GM19239 (cell line): ENCODE results near the gene MYCN.

Experiments
- DNase-seq: peaks from one replicate; pipeline ENCODE4 v3.0.0; 2011; ENCODE audit warnings: low spot score; ENCODE audit not compliant: insufficient read length
- FAIRE-seq: peaks from 2 replicates; lab custom pipeline; 2011; peaks lifted over from hg19 to GRCh38; lab: Jason Lieb, UNC

Gene MYCN

DNA sequence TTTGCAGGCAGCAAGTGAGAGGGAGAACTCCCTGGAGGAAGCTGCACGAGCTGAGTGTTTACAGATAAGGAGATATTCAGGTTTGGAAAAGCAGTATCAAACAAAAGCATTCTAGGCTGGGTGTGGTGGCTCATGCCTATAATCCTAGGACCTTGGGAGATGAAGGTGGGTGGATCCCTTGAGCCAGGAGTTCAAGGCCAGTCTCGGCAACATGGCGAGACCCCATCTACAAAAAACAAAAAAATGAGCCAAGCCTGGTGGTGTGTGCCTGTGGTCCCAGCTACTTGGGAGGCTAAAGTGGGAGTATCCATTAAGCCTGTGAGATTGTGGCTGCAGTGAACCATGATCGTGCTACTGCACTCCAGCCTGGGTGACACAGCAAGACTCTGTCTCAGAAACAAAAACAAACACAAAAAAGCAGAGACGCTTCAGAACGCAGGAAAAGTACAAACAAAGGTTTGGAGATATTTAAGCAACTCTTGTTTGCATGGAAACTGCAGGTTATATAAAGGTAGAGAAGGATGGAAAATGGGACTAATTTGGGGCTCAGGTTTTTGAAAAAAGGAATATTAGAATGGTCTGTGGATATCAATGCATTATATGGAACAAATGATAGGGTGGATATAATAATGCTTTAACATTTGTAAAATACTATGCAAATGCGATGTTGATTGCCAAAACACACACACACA is 31.6 kb downstream of the MYCN start:
- DNase-seq (no peak), FAIRE-seq (no peak)

DNA sequence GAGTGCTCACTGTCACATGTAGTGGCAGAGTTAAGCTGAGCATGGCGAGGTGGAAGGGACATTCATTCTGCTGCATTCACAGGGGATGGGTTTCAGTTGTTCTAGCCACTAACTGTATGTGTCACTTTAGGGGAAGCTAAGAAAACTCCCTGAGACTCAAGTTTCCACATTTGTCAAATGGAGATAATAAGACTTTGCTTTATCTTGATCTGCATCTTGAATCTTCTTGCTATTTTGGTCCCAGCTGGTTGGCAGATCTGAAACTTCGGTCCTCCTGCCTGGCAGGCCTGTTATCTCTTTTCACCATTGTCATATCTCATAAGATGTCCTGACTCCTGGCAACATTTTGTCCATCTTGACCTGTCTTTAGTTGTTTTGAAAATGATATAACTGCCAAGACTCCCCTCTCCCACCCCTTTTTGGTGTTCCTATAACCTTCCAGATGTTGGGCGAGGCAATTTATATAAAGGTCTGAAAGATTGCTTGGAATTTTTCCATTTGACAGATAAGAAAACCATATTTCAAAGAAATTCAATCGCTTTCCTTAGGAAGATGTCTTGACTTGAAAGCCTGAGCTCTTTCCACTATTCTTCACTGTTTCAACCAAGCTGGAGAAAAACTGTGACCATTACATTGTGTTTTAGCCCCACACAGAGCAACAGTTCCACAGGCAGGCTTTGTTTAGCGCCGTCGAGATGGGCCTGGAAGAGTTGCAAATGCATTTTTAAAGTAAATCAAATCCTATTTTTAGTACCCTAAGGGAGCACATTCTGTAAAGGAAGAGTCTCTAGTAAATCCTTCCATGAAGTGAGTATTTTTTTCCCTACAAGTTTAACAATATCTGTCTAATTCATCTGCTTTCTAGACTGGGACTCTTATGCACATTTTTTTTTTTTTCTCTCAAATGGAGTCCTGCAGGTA is 33.4 kb downstream of the MYCN start:
- DNase-seq (no peak), FAIRE-seq (no peak)

DNA sequence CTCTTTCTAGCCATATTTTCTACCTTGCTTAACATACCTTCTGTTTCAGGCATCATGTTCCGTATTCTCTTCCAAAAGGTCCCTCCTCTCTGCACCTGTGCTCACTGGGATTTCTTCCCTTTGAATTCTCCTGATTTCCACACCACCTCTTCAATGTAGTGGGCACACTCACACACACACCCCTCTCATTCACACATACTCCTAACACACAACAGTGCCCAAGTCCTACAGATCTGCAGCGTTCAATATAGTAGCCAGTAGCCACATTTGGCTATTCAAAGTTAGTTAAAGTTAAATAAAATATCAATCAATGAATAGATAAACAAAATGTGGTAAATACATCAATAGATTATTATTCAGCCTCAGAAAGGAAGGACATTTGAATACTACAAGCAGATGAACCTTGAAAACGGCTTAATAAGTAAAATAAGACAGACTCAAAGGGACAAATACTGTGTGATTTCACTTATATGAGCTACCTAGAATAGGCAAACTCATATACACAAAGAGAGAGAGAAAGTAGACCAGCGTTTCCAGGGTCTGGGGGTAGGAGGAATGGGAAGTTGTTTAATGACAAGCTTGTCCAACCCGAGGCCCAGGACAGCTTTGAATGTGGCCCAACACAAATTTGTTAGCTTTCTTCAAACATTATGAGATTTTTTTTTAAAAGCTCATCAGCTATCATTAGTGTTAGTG is 34.4 kb downstream of the MYCN start:
- no peak for DNase-seq
- FAIRE-seq = no peak

DNA sequence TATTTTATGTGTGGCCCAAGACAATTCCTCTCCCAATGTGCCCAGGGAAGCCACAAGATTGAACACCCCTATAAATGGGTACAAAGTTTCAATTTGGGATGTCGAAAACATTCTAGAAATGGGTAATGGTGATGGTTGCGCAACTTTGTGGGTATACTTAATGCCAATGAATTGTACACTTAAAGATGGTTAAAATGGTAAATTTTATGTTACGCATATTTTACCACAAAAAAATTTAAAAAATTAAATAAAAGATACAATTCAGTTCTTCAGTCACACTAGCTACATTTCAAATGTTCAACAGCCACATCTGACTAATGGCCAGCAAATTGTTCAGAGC is 34.9 kb downstream of the MYCN start:
- no peak for FAIRE-seq
- no peak for DNase-seq

DNA sequence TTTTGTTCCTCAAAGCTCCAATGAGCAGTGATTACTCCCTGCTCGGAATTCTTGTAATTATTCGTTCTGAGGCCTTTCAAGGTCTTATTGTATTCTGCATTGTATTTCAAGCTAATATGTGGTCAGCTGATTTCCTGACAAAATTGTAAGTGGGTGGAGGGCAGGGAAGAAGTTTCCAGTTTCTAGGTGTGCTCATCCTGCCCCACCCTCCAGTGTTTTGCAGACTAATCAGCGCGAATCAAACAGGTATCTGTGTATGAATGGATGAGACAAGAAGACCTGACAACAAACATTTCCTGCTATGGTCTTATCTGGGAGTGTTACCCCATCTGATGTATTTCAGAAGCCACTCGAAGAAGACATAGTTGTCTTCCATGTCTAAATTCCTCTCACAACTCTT is 35.3 kb downstream of the MYCN start:
- no peak for FAIRE-seq
- DNase-seq = no peak

DNA sequence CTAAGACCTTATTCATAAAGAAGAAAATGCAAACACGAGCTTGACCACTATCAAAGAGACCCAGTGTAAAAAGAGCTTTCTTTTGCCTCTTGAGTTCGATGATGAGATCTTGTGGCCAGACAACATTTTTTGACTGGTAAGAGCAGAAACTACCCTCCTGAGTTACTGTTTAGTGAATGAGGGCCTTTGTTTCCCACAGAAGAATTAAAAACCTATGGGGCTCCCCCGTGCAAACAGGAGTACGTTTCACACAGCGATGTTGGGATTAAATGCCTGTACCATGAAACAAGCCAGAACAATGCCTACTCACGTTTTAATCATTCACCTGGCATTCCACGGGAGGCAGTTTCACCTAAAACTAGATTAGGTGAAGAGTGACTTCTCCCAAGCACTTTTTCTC is 36.0 kb downstream of the MYCN start:
- DNase-seq = no peak
- FAIRE-seq = no peak

DNA sequence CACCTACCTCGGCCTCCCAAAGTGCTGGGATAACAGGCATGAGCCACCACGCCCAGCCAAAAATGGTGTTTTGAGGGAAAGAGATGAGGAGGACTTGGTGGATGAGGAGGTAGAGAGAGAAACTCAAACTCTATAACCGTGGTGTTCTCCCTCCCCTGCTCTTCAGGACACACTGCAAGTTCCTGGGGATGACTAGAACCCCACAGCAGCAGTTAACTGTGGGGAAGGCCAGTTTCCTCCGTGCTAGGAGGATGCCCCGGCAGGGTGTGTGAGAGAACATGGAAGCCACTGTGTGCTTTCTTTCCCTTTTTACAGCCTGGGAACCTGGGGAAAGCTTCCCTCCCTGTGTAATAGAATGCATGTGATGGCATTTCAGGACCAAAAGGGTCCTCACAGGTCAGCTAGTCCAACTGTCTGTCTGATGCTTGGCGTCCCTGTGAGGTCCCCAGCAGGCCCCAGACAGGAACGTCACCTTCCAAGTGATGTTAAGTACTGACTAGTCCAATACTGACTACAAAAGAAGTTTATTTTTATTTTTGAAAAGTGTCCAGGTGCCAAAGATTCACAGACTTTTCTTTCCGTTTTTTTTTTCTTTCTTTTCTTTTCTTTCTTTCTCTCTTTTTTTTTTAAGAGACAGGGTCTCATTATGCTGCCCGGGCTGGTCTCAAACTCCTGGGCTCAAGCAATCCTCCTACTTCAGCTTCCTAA is 38.9 kb downstream of the MYCN start:
- FAIRE-seq = no peak
- DNase-seq = no peak

DNA sequence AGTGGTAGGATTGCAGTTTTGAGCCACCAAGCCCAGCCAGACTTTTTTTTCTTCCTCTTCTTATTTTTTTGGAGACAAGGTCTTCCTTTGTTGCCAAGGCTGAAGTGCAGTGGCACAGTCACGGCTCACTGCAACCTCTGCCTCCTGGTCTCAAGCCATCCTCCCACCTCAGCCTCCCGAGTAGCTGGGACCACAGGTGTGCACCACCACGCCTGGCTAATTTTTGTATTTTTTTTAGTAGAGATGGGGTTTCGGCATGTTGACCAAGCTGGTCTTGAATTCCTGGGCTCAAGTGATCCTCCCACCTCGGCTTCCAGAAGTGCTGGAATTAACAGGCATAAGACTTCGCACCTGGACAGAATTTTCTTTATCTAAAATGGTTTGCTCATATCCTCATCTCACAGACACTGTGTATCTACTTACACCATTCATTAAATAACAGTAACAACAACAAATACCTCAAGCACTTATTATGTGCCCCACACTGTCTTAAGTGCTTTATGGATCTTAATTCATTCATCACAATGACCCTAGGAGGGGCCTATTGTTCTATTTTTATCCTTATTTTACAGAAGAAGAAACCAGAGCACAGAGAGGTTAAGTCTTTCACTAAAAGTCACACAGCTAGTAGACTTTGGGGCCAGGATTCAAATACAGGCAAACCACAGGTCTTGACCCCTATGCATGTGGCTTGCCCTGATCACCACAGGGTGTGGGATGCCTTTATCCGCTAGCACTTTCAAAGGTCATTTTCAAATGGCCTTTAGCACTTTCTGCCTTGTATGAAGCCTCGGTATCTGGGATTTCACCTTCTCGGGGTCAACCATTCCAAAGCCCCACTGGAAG is 39.6 kb downstream of the MYCN start:
- FAIRE-seq = no peak
- no peak for DNase-seq

DNA sequence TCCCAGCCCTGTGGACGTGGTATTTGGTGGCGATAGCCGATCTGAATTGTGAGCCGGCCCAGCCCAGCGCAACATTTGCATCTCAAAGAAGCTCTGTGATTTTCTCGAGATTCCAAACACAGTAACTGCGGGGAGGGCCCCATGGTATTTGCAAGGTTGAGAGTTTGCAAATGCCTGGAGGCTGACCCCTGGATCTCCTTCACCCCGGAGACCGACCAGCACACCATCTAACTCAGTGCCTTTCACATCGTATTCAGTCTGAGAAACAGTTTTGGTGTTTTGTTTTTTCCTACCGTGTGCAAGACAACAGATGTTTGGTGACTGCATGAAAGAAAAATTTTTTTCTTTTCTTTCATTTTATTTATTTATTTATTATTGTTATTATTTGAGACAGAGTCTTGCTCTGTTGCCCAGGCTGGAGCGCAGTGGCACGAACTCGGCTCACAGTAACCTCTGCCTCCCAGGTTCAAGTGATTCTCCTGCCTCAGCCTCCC is 40.3 kb downstream of the MYCN start:
- DNase-seq = no peak
- FAIRE-seq = no peak

DNA sequence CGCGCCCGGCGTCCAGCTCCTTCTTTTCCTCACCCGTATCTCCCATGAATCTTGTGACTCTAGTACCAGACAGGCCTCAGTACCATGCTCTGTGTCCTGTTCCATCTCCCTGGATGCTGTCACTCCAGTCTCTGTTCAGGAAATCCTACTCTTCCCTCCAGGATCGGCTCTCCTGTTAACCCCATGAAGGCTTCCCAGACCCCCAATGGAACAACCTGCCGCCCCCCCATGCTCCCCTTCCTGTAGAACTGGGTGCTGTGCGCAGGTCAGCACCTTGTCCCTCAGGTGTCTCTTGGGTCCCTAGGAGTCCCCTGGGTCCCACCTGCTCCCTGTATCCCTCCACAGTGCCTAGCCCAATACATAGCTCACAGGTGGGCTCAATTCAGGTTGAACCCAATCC is 41.3 kb downstream of the MYCN start:
- FAIRE-seq = no peak

DNA sequence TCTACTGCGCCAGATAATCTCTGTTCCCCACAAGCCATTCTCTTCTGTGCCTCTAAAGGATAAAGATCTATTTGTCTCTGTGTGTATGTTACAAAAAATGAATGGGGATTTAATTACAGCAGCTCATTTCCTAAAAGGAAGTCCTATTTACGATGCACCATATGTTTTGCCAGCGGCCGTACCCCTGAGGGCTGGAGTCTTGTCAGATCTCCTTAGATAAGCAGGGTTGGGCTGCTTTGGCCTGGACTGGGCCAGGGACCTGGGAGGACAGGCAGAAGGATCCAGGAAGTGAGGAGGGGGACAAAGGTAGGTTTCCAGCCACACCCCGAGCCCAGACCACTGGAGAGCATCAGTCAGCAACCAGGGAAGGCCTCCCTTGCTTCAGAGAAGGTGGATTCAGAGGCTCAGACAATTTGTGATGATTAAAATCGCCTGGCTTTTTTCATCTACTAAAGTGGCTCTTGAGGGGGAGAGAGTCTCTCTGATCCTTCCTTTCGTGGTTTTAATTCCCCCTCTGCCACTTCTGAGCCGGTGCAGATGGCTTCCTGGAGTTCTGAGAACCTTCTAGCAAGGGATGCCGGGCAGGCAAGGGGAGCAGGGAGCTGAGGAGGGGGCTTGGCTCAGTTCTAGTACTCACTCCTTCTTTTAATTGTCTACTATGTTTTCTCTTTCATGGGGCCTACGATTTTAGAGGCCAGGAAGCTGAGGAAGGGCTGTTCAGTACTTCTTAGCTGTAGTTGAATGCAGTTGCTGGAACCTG is 42.1 kb downstream of the MYCN start:
- FAIRE-seq (no peak), DNase-seq (no peak)

More for the DNA sequence above, 41.3 kb downstream of the MYCN start:
- DNase-seq = no peak

DNA sequence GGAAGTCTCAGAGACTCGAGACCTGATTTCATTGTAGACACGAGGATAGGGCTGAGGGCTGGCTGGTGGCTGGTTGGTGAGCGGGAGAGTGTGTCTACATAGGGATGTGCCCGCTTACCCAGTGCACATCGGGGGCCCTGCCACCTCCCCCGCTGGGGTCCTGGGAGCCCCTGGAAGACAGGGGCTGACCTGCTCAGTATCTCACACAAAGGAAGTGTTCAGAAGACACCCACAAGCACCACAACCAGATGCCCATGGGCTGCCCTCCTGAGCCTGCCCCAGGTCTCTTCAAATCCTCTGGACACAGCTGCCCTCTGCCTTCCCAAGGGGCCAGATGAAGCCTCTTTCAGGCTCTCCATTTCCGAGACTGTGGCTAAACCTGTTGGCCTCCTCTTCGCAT is 43.1 kb downstream of the MYCN start:
- no peak for FAIRE-seq
- no peak for DNase-seq

DNA sequence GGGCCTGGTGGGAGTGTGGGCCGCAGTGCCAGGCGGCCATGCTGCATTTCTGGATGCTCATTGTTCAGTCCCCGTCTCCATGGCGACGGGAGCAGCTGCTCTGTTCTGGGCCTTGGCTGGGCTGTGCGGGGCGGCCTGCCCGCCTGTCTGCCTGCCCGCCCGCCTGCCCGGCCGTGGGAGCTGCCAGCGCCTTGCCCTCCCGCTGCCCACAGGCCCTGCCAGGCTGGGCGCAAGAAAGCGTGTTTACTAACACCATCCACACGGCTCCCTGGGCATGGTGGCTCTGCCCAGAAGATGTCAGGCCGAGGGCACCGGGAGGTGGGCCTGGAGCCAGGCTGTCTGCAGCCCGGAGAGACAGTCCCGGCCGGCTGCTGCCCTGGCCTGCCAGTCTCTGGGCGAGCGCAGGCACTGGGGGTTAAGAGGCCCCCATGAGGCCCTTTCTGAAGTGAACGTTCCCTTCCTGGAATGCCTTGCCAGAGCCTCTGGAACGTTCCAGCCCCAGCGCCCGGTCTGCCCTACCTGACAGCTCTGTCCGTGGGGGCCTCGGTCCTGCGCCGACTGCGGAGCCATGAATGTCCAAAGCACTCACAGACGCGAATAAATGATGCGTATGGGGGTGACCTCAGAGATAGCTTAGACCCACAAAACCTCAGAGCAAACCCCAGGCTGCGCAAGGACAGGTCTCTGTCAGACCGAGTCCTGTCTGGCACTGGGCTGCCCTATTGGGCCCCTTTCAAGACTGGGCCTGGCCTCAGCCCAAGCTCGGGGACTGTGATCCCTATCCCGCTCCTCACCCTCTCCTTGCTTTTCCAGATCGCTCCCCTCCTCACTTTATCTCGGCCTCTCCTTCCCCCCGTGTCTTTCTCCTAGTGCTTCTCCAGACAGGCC is 44.3 kb downstream of the MYCN start:
- DNase-seq (no peak), FAIRE-seq (no peak)

DNA sequence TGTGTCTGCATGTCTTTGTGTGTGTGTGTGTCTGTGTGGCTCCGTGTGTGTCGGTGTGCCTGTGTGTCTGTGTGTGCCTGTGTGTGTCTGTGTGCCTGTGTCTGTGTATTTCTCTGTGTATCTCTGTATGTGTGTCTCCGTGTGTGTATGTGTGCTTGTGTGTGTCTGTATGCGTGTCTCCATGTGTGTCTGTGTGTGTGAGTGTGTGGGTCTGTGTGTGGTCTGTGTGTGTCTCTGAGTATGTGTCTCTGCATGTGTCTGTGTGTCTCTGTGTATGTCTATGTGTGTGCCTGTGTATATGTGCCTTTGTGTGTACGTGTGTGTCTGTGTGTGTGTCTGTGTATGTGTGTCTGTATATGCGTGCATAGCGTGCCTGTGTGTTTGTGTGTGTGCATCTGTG is 45.2 kb downstream of the MYCN start:
- DNase-seq (no peak), FAIRE-seq (no peak)

DNA sequence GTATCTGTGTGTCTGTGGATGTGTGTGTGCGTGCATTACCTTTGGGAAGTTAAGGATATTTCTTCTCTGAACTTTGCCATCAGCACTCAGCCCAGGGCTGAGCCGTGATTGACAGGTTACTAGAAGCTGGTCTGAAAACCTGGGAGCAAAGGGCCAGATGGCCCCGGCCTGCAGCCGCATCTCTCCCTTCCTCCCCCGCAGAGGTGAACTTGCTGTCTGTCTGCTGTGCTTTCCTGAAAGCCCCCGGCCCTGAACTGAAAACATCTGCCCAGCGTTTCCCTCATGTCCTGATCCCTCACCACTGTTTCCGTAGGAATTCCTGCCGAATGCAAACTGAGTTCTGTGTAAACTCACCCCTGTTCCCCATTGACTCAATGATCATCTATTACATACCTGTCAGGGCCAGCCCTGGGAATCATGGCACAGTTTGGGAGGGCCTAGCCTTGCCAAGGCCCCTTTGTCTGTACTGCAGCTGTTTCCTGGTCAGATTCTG is 45.8 kb downstream of the MYCN start:
- FAIRE-seq (no peak), DNase-seq (no peak)

DNA sequence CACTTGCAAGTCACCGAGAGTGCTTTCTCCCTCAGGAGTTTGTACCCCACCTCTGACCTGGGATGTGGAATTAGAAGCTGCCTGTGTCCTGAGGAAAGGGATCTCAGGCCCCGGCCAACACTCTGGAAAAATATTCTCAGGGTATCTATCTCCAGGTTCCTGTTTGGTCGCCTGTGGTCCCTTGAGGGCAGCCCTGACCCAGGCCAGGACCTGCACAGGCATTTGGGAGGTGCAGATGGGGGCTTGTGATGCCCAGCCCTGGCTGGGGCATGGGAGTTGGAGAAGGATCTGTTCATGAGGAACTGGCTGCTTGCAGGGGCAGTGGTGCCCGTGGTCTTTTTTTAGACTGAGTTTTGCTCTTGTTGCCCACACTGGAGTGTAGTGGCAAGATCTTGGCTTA is 46.3 kb downstream of the MYCN start:
- FAIRE-seq (no peak), DNase-seq (no peak)

DNA sequence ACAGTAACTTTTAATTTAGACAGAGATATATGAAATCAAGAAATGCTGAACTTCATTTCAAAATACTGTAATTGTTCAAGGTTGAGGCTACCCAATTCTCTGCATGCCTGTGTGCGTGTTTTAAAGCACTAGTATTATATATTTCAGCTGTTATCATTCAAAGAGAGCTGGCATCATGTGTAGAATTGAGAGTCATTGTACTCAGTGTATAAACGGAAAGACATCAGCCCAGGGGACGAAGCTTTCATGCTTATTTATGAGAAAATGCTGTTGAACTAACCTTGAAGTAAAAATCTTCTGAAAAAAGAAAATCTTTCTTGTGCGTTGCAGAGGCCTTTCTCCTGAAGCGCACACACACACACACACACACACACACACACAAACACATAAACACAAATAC is 48.4 kb downstream of the MYCN start:
- DNase-seq = no peak
- FAIRE-seq = no peak

DNA sequence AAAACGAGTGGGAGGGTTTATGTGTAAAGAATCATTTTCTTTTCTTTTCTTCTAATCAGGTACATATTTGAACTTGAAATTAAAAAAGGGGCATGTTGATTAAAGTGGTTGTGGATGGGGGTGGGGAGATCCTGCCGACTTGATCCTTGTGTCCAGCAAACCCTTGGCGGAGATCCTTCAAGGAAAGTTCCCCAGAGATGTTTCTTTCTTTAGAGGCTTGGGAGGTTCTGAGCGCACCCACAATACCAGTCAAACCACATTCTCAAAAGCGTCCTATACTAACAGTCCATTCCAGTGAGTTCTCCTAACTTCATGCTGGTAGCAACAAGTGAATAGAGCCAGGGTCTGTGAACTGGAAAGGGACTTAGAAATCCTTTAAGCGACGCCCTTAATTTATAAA is 49.2 kb downstream of the MYCN start:
- no peak for DNase-seq
- no peak for FAIRE-seq
